ENCODE results near the gene LRIG1. TPM values are rescaled to one million over a fixed set of nuclear protein-coding genes. Genes with fewer than 3 reads are reported as not detected.
A peak's percentile ranks its signal among the peaks of the same experiment; 100 is the strongest.

The LRIG1 gene
- total and polyA plus RNA-seq, 3 experiments from 2014 or later: 37.9 to 47.9 (median 38.2) TPM

- ChIA-PET CTCF (interaction anchor here (1.4 kb wide), 1 partner anchor 77 kb away, joined by 4 read pairs; no protein-coding TSS in a partner anchor), POLR2A (no interaction called here)
- Mint-ChIP-seq H3K27ac (peak overlapping the region in 1 of 8 donors; percentile 5), H3K4me1 (peaks cover 65 to 93% (median 74%) of the 10 kb centered on the region in 3 donors), H3K27me3 (no peaks in the 10 kb centered on the region), H3K4me3 (no peak overlapping the region), H3K36me3 (peaks cover 0 to 6% (median 0%) of the 10 kb centered on the region in 3 donors), H3K9me3 (no peaks in the 10 kb centered on the region)
- no peak for DNase-seq
- H3K4me3 ChIP-seq (ENCODE audit: low read length): no peak overlapping the region
- H3K36me3 ChIP-seq (ENCODE audit: insufficient read depth, low read length): no peaks in the 10 kb centered on the region
- no peak overlapping the region for H3K27ac ChIP-seq (ENCODE audit: low read depth, low read length)
- no peaks in the 10 kb centered on the region for H3K27me3 ChIP-seq (ENCODE audit: insufficient read depth, low read length, poor library complexity, severe bottlenecking)
- H3K9me3 ChIP-seq (ENCODE audit: low read length): no peaks in the 10 kb centered on the region
- H3K4me1 ChIP-seq (ENCODE audit: insufficient read depth, low read length): peaks cover 81% of the 10 kb centered on the region
Measured at GRCh38 chr3:66485291-66485968, 15.4 kb downstream of the LRIG1 start.

DNA sequence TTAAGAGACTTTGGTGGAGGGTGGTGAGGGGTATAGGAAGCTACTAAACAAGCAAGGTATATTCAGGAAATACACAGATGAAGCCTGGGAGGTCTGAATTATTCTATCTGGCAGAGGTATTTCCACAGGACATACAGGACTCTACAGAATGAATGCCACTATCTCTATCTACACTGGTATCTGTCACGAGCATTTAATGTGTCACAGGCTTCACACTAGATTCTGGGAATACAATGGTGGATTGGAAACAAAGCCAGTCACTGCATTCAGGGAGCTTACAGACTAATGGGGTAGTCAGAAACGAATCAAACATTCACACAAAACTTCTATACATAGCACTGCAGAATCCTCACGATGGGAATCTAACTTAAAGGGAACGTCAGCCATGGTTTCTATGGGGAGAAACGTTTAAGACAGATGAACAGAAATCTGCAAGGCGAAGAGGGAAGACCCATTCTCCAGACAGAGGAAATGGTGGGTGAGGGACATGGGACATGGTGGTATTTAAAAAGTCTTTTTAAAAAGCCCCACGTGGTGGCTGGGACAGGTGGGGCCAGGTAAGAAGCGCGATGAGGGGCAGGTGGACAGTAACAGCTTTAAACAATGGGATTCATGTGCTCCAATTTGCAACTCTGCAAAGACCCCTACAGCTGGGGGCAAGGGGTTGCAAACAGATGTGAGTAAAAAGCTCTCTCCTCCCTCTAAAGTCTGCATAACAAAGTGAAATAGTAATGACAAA lies 16.5 kb downstream of the LRIG1 start:
- Mint-ChIP-seq H3K36me3 (peaks cover 0 to 6% (median 0%) of the 10 kb centered on the region in 3 donors), H3K4me3 (peak overlapping the region in 4 of 7 donors; percentile 19 to 71 (median 51)), H3K4me1 (peaks cover 53 to 93% (median 73%) of the 10 kb centered on the region in 3 donors), H3K27ac (peak overlapping the region in 4 of 8 donors; percentile 0 to 83 (median 79)), H3K9me3 (peaks cover 0 to 1% (median 0%) of the 10 kb centered on the region in 5 donors), H3K27me3 (no peaks in the 10 kb centered on the region)
- DNase-seq: no peak
- ChIA-PET POLR2A (no interaction called here), CTCF (interaction anchor here (1.3 to 1.4 kb wide), 2 partner anchors 13 to 77 kb away, joined by 3 to 5 read pairs; no protein-coding TSS in a partner anchor)
- Histone ChIP-seq H3K27ac (ENCODE audit: low read depth, low read length) (no peak overlapping the region), H3K36me3 (ENCODE audit: insufficient read depth, low read length) (no peaks in the 10 kb centered on the region), H3K4me3 (ENCODE audit: low read length) (no peak overlapping the region), H3K9me3 (ENCODE audit: low read length) (no peaks in the 10 kb centered on the region), H3K4me1 (ENCODE audit: insufficient read depth, low read length) (peaks cover 74% of the 10 kb centered on the region), H3K27me3 (ENCODE audit: insufficient read depth, low read length, poor library complexity, severe bottlenecking) (no peaks in the 10 kb centered on the region)

DNA sequence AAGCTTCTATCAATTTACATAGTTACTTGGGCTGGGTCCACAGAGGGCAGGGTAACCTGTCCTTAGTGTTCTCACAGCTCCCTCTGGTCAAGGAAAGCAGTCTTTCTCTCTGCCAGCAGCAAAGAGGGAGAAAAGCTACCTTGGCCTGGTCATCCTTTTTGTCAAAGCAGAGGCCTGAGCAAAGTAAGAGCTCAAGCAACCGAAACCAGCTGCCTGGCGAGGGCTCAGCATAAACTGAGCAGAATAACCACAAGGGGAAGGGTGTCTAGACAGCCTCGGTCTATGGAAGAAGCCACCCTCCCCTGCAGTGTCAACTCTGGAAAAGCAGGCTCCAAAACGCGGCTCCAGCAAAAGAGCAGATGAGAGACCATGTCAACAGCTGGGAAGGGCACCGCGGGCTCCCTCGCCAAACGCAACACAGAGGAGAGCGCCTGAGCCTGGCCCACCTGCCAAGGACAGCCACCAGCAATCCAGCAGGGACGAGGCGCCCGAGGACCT lies 17.4 kb downstream of the LRIG1 start:
- Mint-ChIP-seq H3K4me1 (peaks cover 45 to 93% (median 73%) of the 10 kb centered on the region in 3 donors), H3K36me3 (peaks cover 0 to 6% (median 0%) of the 10 kb centered on the region in 3 donors), H3K27ac (peak overlapping the region in 7 of 8 donors; percentile 48 to 89 (median 77)), H3K9me3 (peaks cover 0 to 1% (median 0%) of the 10 kb centered on the region in 5 donors), H3K4me3 (peak overlapping the region; percentile 37 to 71 (median 67)), H3K27me3 (no peaks in the 10 kb centered on the region)
- CTCF ChIA-PET: interaction anchor here (0.7 to 1.4 kb wide), 4 partner anchors 8 to 76 kb away, joined by 3 to 5 read pairs (median 4); no protein-coding TSS in a partner anchor
- POLR2A ChIA-PET: interaction anchor here (1.0 kb wide), 1 partner anchor 10 kb away, joined by 3 read pairs; no protein-coding TSS in a partner anchor
- Histone ChIP-seq H3K9me3 (ENCODE audit: low read length) (no peaks in the 10 kb centered on the region), H3K4me3 (ENCODE audit: low read length) (no peak overlapping the region), H3K36me3 (ENCODE audit: insufficient read depth, low read length) (no peaks in the 10 kb centered on the region), H3K27me3 (ENCODE audit: insufficient read depth, low read length, poor library complexity, severe bottlenecking) (no peaks in the 10 kb centered on the region), H3K4me1 (ENCODE audit: insufficient read depth, low read length) (peaks cover 74% of the 10 kb centered on the region), H3K27ac (ENCODE audit: low read depth, low read length) (no peak overlapping the region)
- DNase-seq: peak in 1 of 5 donors; percentile 53

- Mint-ChIP-seq H3K27me3 (no peaks in the 10 kb centered on the region), H3K4me3 (peak overlapping the region; percentile 37 to 71 (median 67)), H3K36me3 (peaks cover 0 to 6% (median 0%) of the 10 kb centered on the region in 3 donors), H3K4me1 (peaks cover 43 to 94% (median 75%) of the 10 kb centered on the region in 3 donors), H3K27ac (peak overlapping the region in 7 of 8 donors; percentile 48 to 89 (median 77)), H3K9me3 (peaks cover 0 to 1% (median 0%) of the 10 kb centered on the region in 5 donors)
- no peaks in the 10 kb centered on the region for H3K9me3 ChIP-seq (ENCODE audit: low read length)
- CTCF ChIA-PET: interaction anchor here (0.7 to 1.4 kb wide), 4 partner anchors 9 to 75 kb away, joined by 3 to 5 read pairs (median 4); no protein-coding TSS in a partner anchor
- no peak overlapping the region for H3K4me3 ChIP-seq (ENCODE audit: low read length)
- peaks cover 71% of the 10 kb centered on the region for H3K4me1 ChIP-seq (ENCODE audit: insufficient read depth, low read length)
- POLR2A ChIA-PET: interaction anchor here (1.0 kb wide), 1 partner anchor 11 kb away, joined by 3 read pairs; no protein-coding TSS in a partner anchor
- no peak overlapping the region for H3K27ac ChIP-seq (ENCODE audit: low read depth, low read length)
- H3K27me3 ChIP-seq (ENCODE audit: insufficient read depth, low read length, poor library complexity, severe bottlenecking): no peaks in the 10 kb centered on the region
- no peaks in the 10 kb centered on the region for H3K36me3 ChIP-seq (ENCODE audit: insufficient read depth, low read length)
- no peak for DNase-seq
Measured at GRCh38 chr3:66483006-66483405, 17.8 kb downstream of the LRIG1 start.

DNA sequence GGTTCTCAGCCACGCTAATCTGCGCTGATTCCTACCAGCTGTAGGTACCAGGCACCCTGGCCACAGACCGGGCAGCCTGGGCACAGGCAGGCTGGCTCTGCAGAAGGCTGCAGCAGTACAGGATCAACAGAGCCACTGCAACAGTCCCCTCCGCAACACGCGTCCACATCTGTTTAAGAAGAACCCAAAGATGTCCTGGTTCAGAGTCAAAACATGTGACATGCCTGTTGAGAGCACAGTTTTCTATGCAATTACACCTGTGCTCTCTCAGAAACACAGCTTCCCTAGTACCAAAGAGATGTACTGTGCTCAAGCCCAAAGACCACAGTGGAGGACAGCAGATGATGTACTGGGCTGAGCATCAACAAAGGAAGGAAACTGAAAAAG lies 18.8 kb downstream of the LRIG1 start:
- H3K4me3 Mint-ChIP-seq: peak overlapping the region; percentile 47 to 86 (median 78)
- no peaks in the 10 kb centered on the region for H3K27me3 Mint-ChIP-seq
- ChIA-PET POLR2A (no interaction called here), CTCF (interaction anchor here (0.9 to 1.3 kb wide), 4 partner anchors 8 to 54 kb away, joined by 3 to 4 read pairs (median 4); partner anchors contain the start of gene LRIG1)
- H3K27ac Mint-ChIP-seq: peak overlapping the region; percentile 2 to 93 (median 70)
- no peaks in the 10 kb centered on the region for H3K36me3 ChIP-seq (ENCODE audit: insufficient read depth, low read length)
- peaks cover 37 to 97% (median 81%) of the 10 kb centered on the region in 3 donors for H3K4me1 Mint-ChIP-seq
- peak overlapping the region; percentile 15 for H3K4me3 ChIP-seq (ENCODE audit: low read length)
- no peaks in the 10 kb centered on the region for H3K9me3 ChIP-seq (ENCODE audit: low read length)
- no peak for DNase-seq
- peaks cover 0 to 6% (median 0%) of the 10 kb centered on the region in 3 donors for H3K36me3 Mint-ChIP-seq
- no peak overlapping the region for H3K27ac ChIP-seq (ENCODE audit: low read depth, low read length)
- H3K9me3 Mint-ChIP-seq: peaks cover 0 to 1% (median 0%) of the 10 kb centered on the region in 5 donors
- no peaks in the 10 kb centered on the region for H3K27me3 ChIP-seq (ENCODE audit: insufficient read depth, low read length, poor library complexity, severe bottlenecking)
- H3K4me1 ChIP-seq (ENCODE audit: insufficient read depth, low read length): peaks cover 63% of the 10 kb centered on the region

DNA sequence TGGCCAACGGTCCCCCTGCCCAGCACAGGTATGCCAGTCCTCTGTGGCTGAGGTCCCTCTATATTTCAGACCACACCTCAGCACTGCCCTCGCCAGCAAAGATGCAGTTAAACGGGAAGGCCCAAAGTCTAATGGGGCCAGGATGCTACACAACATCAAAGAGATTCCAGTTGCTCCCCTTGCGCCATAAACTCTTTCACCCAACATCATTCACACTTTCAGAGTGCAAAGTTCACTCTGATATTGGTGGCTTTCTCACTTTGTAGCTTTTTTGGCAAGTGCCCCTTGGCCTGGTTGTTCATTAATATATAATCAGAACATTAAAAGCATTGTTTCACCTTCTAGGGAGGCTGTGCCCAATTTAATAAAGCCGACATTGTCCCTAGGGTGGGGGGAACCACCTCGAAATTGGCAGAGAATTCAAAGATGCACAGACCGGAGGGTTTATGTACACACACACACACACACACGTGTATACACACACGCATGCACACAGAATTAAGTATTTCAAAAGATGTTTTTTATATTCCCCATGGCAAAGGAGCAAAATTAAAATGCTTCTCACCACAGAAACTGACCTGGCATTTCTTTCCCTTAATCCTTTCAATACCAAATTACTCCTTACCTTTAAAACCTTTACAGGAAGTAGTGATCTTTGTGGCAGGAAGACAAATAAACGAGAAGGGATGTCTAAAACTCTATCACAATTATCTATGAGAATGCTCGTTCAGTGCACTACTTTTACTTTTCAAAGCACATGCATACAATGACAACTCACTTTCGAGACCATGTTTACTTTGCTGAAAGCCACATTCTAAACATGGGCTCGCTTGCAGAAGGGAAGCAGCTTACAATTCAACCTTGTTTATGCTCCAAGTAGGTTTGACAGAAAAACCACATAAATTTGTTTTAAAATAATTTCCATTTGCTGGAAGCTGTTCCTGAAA lies 19.5 kb downstream of the LRIG1 start:
- Histone ChIP-seq H3K9me3 (ENCODE audit: low read length) (no peaks in the 10 kb centered on the region), H3K27ac (ENCODE audit: low read depth, low read length) (no peak overlapping the region), H3K36me3 (ENCODE audit: insufficient read depth, low read length) (no peaks in the 10 kb centered on the region), H3K27me3 (ENCODE audit: insufficient read depth, low read length, poor library complexity, severe bottlenecking) (no peaks in the 10 kb centered on the region), H3K4me3 (ENCODE audit: low read length) (peak overlapping the region; percentile 15), H3K4me1 (ENCODE audit: insufficient read depth, low read length) (peaks cover 57% of the 10 kb centered on the region)
- DNase-seq: no peak
- H3K27me3 Mint-ChIP-seq: no peaks in the 10 kb centered on the region
- peaks cover 30 to 90% (median 76%) of the 10 kb centered on the region in 3 donors for H3K4me1 Mint-ChIP-seq
- ChIA-PET POLR2A (interaction anchor here (1.4 kb wide), 1 partner anchor 19 kb away, joined by 4 read pairs; the partner anchor contains the start of gene LRIG1), CTCF (interaction anchor here (0.9 to 1.4 kb wide), 4 partner anchors 9 to 19 kb away, joined by 3 to 4 read pairs (median 4); partner anchors contain the start of gene LRIG1)
- H3K4me3 Mint-ChIP-seq: peak overlapping the region; percentile 47 to 86 (median 78)
- peak overlapping the region; percentile 62 to 93 (median 76) for H3K27ac Mint-ChIP-seq
- H3K36me3 Mint-ChIP-seq: peaks cover 0 to 4% (median 0%) of the 10 kb centered on the region in 3 donors
- H3K9me3 Mint-ChIP-seq: peaks cover 0 to 1% (median 0%) of the 10 kb centered on the region in 5 donors

All from CD8-positive, alpha-beta memory T cell (primary cell).